Nephron progenitor cell (in vitro differentiated cells): ENCODE results near the gene PRKACG.

Experiments
- DNase-seq: peaks from one replicate; pipeline ENCODE4 v3.0.0; 2021
- H3K27ac Mint-ChIP-seq: 2 replicates; pipeline ENCODE4 v1.8.0; 2021; ENCODE audit warnings: mild to moderate bottlenecking, moderate library complexity, mixed read lengths
- H3K27me3 Mint-ChIP-seq: 2 replicates; pipeline ENCODE4 v1.8.0; 2021; ENCODE audit warnings: mild to moderate bottlenecking, low read depth, mixed read lengths; ENCODE audit not compliant: poor library complexity
- H3K36me3 Mint-ChIP-seq: 2 replicates; pipeline ENCODE4 v1.8.0; 2021; ENCODE audit warnings: low read depth, mixed read lengths
- H3K4me1 Mint-ChIP-seq: 2 replicates; pipeline ENCODE4 v1.8.0; 2021; ENCODE audit warnings: mixed read lengths
- H3K4me3 Mint-ChIP-seq: 2 replicates; pipeline ENCODE4 v1.8.0; 2021; ENCODE audit warnings: mild to moderate bottlenecking, moderate library complexity, mixed read lengths
- H3K9me3 Mint-ChIP-seq: 2 replicates; pipeline ENCODE4 v1.8.0; 2021; ENCODE audit warnings: mild to moderate bottlenecking, moderate library complexity, mixed read lengths
- TF ChIP-seq, protein P1 (sequence below): fragments of 200-600 bp; sonication (generic); IDR thresholded peaks from 2 replicates; pipeline ENCODE4 v1.5.0; 2021; ENCODE audit warnings: antibody characterized with exemption

PRKACG gene

DNA sequence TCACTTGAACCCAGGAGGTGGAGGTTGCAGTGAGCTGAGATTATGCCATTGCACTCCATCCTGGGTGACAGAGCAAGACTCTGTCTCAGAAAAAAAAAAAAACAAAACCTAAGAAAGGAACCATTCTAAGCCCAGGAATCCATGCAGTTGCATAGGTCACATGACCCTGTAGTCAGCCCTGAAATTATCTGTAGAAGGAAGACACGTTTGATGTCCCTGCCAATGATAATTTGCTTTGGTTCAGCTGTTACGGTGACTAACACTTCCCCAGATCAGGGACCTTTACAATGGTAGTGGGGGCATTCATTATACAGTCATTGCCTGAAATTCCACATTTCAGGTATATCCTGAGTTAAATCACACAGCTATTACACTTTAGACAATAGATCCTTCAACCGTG, 50.5 kb downstream of the PRKACG start:
- DNase-seq = no peak
- TF ChIP-seq, protein P1, sequence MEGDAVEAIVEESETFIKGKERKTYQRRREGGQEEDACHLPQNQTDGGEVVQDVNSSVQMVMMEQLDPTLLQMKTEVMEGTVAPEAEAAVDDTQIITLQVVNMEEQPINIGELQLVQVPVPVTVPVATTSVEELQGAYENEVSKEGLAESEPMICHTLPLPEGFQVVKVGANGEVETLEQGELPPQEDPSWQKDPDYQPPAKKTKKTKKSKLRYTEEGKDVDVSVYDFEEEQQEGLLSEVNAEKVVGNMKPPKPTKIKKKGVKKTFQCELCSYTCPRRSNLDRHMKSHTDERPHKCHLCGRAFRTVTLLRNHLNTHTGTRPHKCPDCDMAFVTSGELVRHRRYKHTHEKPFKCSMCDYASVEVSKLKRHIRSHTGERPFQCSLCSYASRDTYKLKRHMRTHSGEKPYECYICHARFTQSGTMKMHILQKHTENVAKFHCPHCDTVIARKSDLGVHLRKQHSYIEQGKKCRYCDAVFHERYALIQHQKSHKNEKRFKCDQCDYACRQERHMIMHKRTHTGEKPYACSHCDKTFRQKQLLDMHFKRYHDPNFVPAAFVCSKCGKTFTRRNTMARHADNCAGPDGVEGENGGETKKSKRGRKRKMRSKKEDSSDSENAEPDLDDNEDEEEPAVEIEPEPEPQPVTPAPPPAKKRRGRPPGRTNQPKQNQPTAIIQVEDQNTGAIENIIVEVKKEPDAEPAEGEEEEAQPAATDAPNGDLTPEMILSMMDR = no peak
- peaks cover 13% of the 10 kb centered on the region for H3K4me1 Mint-ChIP-seq
- H3K9me3 Mint-ChIP-seq = peaks cover 28% of the 10 kb centered on the region
- H3K27me3 Mint-ChIP-seq = no peaks in the 10 kb centered on the region
- no peak overlapping the region for H3K27ac Mint-ChIP-seq
- H3K4me3 Mint-ChIP-seq = no peak overlapping the region
- H3K36me3 Mint-ChIP-seq = peaks cover 24% of the 10 kb centered on the region
